GM19239 (cell line): ENCODE results near the gene HJURP.

ENCODE experiments used
- DNase-seq: peaks from one replicate; pipeline ENCODE4 v3.0.0; 2011; ENCODE audit warnings: low spot score; ENCODE audit not compliant: insufficient read length
- FAIRE-seq: peaks from 2 replicates; lab custom pipeline; 2011; peaks lifted over from hg19 to GRCh38; lab: Jason Lieb, UNC

Gene HJURP

DNA sequence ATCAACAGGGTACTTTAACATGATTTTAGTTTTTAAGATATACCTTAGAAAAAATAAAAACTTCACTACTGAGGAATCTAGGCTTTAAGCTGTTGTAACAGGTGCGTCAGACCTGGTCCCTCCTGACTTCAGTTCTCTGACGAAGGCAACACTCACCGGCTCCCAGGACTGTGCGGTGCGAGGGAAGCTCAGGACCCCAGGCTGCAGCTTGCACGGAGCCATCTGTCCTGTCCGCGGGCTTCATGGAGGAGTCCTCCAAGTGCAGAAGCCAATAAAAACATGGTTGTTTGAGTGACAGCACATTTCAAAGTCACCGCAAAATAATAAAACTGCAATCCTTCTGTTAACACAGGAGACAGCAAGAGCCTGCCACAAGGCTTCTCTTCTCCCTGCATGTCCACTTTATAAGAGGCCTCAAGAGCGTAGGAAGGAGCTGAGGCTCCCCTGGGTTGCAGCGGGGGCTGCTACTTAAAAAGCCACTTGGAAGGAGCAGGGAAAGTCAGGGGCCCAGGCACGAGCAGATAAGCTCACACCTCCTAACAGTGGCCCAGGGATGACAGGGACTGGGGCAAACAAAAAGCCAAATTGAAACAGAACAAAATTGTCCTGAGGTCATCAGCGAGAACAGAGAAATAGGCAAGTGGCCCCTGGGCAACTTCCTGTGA is 4.6 kb downstream of the HJURP start:
- DNase-seq (no peak), FAIRE-seq (no peak)

DNA sequence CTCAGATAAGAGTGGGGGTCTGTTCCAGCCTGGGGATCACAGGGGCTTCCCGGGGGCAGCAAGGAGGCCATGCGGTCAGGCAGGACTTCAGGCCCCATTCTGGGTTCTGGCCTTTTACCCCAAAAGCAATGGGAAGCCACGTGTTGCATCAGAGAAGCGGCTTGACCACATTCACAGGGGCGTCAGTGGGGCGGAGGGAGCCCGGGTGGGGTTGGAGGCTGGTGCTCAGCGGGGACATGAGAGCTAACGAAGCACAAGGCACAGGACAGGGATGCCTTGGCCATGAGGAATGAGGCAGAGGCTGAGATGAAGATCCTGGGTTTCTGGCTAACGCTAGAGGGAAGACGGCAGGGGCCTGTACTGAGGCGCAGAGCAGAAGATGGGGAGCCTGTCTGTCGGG is 6.1 kb downstream of the HJURP start:
- FAIRE-seq (no peak), DNase-seq (no peak)

DNA sequence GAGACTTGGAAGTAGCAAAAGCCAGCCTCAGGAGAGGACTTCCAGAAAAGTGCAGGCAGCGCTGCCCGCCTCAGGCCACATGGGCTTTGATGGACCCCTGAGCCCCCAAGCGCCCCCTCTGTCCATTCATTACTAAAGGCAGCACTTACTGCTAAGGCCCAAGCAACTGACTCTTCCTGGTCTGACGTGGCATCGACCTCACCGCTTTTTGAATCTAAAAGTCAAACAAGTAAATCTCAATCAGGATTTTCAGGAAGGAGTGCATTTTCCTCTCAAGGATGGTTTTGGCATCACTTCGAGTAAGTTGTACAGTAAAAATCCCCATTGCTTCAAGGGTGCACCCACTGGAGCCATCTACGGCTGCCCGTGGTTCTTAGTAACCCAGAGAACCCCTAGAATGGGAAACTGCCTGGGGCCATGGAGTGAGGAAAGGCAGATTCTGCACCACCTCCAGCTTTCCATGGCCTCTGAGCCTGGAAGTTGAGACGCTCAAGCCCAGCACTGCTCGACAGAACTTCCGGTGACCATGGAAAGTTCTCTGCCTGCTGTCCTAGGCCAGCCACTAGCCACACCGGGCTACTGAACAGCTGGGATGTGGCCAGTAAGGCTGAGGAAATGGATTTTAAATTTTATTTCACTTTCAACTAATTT is 7.0 kb downstream of the HJURP start:
- no peak for DNase-seq
- FAIRE-seq: no peak

GRCh38 chr2:233846387-233847247 is 7.7 kb downstream of the HJURP start:
- no peak for DNase-seq
- FAIRE-seq: no peak

DNA sequence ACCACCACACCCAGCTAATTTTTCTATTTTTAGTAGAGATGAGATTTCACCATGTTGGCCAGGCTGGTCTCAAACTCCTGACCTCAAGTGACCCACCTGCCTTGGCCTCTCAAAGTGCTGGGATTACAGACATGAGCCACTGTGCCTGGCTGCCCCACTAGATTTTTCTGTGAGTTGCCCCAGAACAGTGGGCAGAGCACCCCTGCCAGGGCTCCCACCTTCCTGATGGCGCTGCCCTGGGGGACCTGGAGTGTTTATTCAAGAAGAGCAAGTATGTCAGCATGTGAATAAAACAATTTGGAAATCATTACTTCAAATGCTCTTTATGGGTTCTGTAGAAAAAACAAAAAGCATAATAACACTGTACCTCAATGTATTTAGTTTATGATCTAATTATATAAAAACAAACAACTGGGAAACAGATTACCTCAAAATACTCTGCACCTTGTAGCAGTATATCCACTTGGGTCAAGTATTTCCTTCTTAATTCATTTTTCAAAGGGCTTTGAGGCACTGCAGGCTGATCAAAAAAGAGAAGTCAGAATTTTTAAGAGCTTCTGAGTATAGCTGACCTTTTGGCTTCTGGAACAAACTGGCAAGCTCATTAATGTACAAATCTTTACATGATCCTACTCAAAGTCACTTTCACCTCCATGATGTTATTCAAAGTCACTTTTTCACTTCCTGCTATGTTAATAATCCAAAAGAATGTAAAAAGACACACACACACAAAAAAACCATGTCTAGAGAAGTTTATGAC is 8.9 kb downstream of the HJURP start:
- DNase-seq (no peak), FAIRE-seq (no peak)

DNA sequence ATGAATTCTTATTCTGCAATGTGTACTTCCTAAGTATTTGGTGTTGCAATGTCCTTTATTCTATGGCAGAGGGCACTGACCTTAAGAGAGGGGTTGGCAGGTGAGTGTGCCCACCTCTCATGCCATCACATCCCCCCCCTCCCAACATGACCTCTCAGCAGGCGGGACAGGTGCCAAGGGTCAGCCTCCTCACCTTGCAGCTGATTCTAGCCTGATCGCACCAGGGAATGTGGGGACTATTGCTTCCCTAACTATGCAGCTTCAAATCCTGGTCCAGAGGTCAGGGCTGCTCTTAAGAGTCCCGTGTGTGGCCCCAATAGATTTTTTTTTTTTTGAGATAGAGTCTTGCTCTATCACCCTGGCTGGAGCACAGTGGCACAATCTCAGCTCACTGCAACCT is 9.5 kb downstream of the HJURP start:
- FAIRE-seq (no peak), DNase-seq (no peak)

DNA sequence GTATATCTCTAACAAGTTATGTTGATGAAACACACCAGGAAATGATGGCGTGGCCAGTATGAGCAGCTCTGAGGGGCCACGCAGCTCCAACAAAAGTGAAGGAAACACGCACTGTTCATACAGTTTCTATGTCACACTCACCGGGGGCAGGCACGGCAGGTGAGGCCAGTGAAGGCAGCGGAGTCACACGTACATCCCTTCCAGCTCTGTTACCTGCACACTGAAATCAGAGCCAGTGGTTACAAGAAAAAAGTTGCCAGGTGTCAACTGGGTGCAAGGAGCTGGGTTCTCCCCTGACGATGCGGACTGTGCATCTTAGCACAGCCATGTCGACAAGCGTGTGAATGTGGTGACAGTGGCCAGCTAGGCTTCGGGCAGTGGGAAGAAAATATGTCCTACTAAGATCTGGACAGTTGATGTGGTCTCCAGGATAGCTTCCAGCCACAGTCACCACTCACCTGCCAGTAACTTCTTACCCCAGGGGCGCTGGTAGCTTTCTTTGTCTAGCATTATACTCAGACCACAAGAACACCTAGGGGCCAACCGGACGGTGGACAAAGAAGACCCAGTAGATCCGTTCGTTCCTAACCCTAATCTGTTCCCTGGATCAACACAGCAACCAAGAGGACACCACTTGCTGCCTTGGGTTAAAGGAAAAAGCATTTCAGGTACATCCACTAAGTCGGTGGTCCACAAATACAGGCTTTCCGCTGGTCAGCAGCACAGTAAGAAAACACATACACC is 10.1 kb downstream of the HJURP start:
- DNase-seq (no peak), FAIRE-seq (no peak)

GRCh38 chr2:233841183-233841582 is 13.2 kb downstream of the HJURP start:
- DNase-seq: no peak
- no peak for FAIRE-seq

- DNase-seq (no peak), FAIRE-seq (no peak)
Measured at GRCh38 chr2:233840520-233840919, 13.8 kb downstream of the HJURP start.

DNA sequence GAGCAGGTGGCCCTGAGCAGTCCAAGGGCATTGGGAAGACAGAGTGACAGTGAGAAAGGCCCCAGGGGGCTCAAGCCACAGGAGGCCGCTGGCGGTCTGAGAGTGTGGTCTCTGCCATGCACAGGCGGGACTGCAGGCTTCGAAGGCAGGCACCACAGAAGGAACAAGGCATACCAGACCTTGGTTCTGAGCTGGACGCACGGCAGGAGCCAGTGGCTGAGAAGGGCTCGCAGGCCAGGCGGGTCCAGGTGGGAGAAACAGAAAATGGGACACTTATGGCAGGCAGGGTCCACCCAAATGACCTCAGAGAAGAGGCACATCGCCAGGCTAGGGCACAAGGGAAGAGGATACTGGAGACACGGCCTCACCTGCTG is 14.9 kb downstream of the HJURP start:
- FAIRE-seq (no peak), DNase-seq (no peak)

DNA sequence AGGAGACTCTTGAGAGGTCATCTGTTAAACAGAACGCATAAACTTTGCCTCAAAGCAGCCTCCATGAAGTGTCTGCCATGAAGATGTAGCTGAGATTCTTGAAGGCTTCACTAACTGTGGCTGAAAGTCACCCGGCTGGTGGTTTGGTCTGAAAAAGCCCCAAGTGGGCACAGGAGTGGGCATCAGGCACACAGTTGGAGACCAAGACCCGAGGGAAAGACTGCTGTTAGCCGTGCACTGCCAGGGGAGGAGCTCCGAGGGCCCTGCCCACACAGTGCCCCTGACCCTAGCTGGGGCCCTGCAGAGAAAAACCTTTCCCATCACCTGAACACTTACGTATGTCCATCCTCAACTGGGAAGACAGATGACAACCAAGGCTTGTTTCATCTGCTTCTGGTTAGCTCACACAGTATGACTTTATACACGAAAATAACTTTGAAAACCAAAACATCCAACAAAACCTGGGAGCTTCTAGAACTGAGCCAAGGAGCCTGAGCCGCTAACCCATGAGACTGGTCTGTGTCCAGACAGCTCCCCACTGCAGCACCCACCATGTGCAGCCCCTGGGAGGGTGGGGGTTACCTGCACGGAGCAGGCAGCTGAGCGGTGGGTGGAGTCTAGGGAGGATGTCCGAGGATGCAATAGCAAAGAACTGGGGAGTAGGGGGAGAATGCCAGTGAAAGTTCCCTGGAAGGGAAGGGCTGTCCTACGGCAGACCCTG is 15.4 kb downstream of the HJURP start:
- DNase-seq (no peak), FAIRE-seq (no peak)

DNA sequence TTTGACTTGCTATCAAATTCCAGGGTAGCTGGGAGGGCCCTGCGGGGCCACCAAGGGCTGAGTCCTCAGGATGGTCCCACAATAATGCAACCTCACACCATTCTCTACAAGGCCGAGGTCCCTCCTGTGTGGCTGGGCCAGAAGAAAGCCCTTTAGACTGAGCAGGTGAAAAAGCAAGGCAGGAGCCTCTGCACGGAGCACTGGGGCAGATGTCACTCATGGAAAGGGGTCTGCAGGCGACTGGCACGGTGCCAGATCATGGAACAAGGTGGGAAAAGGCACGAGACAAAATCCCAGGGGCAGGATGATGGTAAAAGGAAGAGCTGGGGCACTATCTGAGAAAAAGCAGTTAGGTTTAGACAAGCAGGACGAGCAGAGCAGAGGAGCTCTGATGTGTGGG is 16.1 kb downstream of the HJURP start:
- DNase-seq (no peak), FAIRE-seq (no peak)

DNA sequence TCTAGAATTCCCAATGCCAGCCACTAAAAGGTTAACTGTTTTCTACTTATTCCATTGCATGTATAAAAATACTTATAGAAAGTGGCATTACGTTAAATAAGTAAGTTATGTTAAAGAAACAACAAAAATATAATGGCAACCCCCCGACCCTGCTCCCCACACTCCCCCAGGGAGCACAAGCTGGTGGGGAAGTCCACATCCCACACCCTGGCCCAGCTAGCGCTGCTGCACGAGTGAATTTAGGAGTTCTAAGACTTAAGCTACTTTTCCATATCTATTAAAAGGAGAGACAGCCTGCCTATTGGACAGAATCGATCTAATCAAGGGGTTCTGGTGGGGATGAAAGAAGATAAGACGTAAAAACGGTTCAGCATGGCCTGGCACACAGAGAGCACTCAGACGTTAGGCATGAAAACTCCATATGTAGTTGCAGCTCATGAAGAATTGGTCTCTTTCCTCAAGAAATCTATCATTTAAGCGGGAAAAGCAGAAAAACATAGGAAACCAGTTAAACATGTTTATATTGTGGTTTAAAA is 16.6 kb downstream of the HJURP start:
- FAIRE-seq: no peak
- no peak for DNase-seq

DNA sequence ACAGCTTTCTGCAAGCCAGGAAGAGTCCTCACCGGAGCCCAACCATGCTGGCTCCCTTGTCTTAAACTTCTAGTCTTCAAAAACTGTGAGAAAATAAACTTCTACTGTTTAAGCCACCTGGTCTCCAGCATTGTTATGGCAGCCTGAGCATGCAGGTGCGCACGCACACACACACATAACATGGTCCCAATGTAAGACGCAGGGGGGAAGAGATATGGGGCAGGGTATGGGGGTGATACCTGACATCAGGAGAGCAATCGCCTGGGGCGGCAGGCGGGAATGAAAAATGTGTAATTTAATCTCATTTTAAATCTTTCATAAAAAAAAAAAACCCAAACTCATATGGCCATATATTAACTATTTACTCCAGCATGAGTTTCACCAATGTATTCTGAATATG is 18.0 kb downstream of the HJURP start:
- FAIRE-seq (no peak), DNase-seq (no peak)

DNA sequence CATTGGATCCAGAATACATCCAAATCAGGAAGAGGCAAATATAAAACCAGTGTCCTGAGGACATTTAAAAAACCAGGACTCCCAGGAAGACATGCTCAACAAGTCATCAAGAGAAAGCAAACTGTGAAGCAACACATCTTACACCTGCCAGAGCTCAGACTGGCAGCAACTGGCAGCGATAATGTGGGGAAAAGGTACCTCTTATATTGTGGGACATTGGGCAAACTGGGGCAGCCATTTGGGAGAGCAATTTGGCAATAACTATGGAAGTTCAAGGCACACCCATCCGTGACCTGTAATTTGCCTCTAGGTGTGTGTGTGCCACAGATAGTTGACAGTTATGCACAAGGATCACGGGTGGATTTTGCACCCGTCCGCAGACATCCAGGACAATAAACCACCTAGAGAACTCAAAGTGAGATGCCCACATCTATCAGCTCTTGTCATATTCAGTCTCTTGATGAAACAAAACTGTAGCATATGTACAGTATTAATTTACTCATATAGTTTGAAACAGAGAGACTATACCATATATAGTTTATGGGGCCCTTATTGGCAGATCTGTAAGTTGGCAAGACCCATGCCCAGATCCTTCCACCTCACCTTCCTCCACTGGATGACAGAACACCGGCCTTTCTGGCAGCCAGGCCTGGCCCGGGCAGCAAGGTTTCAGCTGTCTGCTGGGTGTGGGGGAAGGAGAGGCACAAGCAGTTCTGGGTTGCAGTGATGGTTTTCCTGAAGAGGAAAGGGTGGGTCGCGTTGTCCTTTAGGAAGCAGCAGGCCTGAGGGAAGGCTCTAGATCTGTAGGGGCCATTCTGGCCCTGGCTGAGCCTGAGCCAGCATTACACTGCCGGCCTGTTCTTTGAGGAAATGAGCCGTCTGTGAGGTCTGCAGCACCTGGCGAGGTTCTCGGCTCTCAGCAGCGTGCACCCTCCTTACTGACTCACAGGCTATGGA is 18.8 kb downstream of the HJURP start:
- DNase-seq (no peak), FAIRE-seq (no peak)

DNA sequence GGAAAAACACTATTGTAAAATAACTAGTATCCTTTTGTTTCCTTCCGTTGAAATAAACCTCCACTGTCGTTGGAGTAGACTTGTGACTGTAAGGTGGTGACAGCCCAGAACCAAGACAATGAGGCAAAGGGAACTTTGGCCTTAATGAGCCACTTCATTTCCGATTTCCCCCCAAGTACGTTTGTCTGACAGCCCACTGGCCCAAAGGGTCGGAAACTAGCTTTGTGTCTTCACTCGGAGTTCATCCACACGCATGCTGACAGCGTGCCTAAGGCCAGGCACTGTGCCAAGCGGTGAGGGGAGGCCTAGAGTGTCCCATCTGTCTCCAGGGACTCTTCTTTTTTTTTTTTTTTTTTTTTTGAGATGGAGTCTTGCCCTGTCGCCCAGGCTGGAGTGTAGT is 21.0 kb downstream of the HJURP start:
- no peak for DNase-seq
- no peak for FAIRE-seq

DNA sequence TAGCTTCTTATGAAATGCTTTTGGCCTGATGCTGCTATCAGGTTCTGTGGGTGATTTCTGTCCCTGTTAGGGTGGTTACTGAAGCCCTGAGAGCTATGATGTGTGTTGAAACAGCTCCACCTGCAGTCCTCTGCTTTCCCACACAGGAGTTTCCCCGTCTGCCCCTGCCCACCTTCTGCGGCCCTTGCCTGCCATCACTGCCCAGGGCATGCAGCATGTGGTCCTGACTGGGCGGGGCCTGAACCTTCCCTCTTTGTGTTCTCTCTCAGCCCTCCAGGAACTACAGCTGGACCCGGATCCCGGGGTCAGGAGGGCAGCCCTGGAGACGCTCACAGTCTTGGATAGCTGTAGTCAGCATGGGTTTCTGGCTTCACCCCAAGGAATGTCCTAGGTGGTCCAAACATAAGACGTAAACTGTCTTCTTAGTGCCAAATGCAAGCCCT is 21.4 kb downstream of the HJURP start:
- FAIRE-seq (no peak), DNase-seq (no peak)

- DNase-seq (no peak), FAIRE-seq (no peak)
Measured at GRCh38 chr2:233832414-233832813, 21.9 kb downstream of the HJURP start.
